K562 (cell line): ENCODE data around the gene COLEC12. TPM values are rescaled to one million over a fixed set of nuclear protein-coding genes. Genes with fewer than 3 reads are reported as not detected.

Experiments used
- ATAC-seq: fragments of 200-7000 bp; cut with Tn5 transposase; 3 replicates; pipeline ENCODE4 v1.9.1; 2020; ENCODE audit warnings: moderate library complexity
- BruUV-seq: library from RNA; stranded (reverse); fragments of 400-500 nt; replicated peaks from 2 replicates; lab custom pipeline; 2021; lab: Mats Ljungman, UMichigan
- CTCF ChIA-PET: fragments of 300-600 bp; formaldehyde crosslinking; extraction: SDS; loops from one replicate; lab custom pipeline; 2021; ENCODE audit warnings: low intra/inter-chr PET ratio; lab: Yijun Ruan, JAX
- POLR2A ChIA-PET: fragments of 300-600, 350-650 bp; sonication (Branson Sonifier 250); formaldehyde crosslinking; extraction: SDS; loops from one replicate; lab custom pipeline; 2021; ENCODE audit warnings: antibody characterized with exemption, inconsistent platforms; lab: Yijun Ruan, JAX
- DNase-seq, 4 experiments: peaks; one replicate each; pipeline versions ENCODE4 v3.0.0 to v3.0.0-alpha.2; 2011 to 2018; ENCODE audit warnings: low spot score in 3 of 4, mixed read lengths in 3 of 4; ENCODE audit errors: extremely low read depth in 1 of 4
- FAIRE-seq: peaks from 2 replicates; lab custom pipeline; 2011; peaks lifted over from hg19 to GRCh38; lab: Jason Lieb, UNC
- H2AFZ ChIP-seq: 2 replicates; pipeline ENCODE4 v1.6.0; 2011; ENCODE audit warnings: low read depth, low read length, control low read depth, inconsistent platforms
- H3K27ac ChIP-seq: fragments of 200-600 bp; 3 replicates; pipeline ENCODE4 v1.8.0; 2011; ENCODE audit warnings: low read depth, mild to moderate bottlenecking, control low read depth, inconsistent platforms, low read length, moderate library complexity, mixed read lengths; ENCODE audit errors: extremely low read depth
- H3K27me3 ChIP-seq, 2 experiments: fragments of 300-600 bp in 1 of 2; 2 replicates in 1 of 2; 3 replicates in 1 of 2; pipeline versions ENCODE4 v1.6.0 to v1.8.0; 2011; ENCODE audit warnings: inconsistent platforms in 2 of 2, low read length in 2 of 2, mild to moderate bottlenecking in 1 of 2, mixed read lengths in 1 of 2, moderate library complexity in 1 of 2; ENCODE audit not compliant: control insufficient read depth in 2 of 2, insufficient read depth in 2 of 2
- H3K36me3 ChIP-seq: fragments of 300-600 bp; 3 replicates; pipeline ENCODE4 v1.8.0; 2011; ENCODE audit warnings: mild to moderate bottlenecking, low read length, inconsistent platforms; ENCODE audit not compliant: control insufficient read depth, insufficient read depth
- H3K4me1 ChIP-seq, 2 experiments: fragments of 200-600 bp in 1 of 2; replicated peaks in 1 of 2; 2 replicates in 1 of 2; 3 replicates in 1 of 2; pipeline versions ENCODE4 v1.5.1 to v1.8.0; 2011; ENCODE audit warnings: inconsistent platforms in 2 of 2, low read length in 2 of 2, mild to moderate bottlenecking in 1 of 2, mixed read lengths in 1 of 2, moderate library complexity in 1 of 2; ENCODE audit not compliant: control insufficient read depth in 2 of 2, insufficient read depth in 2 of 2
- H3K4me2 ChIP-seq: 2 replicates; pipeline ENCODE4 v1.6.1; 2011; ENCODE audit warnings: low read length, control low read depth, inconsistent platforms, mixed read lengths; ENCODE audit not compliant: insufficient read depth
- H3K4me3 ChIP-seq: fragments of 200-600 bp; sonication (generic), shearing (Covaris generic); 2 replicates; pipeline ENCODE4 v1.5.1; 2016; ENCODE audit warnings: control low read depth, inconsistent platforms
- H3K79me2 ChIP-seq: fragments of 200-600 bp; 3 replicates; pipeline ENCODE4 v1.8.0; 2011; ENCODE audit warnings: low read length, inconsistent platforms; ENCODE audit not compliant: control insufficient read depth, insufficient read depth
- H3K9ac ChIP-seq, 2 experiments: 2 replicates each; pipeline versions ENCODE4 v1.6.0 to v1.6.1; 2011; ENCODE audit warnings: low read depth in 2 of 2, low read length in 2 of 2, control low read depth in 1 of 2, inconsistent platforms in 1 of 2, mild to moderate bottlenecking in 1 of 2, mixed read lengths in 1 of 2; ENCODE audit not compliant: insufficient read depth in 1 of 2
- H3K9me1 ChIP-seq: one replicate; pipeline ENCODE4 v1.6.0; 2011; ENCODE audit warnings: inconsistent platforms, mild to moderate bottlenecking, low read length, moderate library complexity; ENCODE audit not compliant: control insufficient read depth, insufficient read depth
- H3K9me3 ChIP-seq: replicated peaks from 2 replicates; pipeline ENCODE4 v1.5.1; 2011; ENCODE audit warnings: low read depth, low read length, inconsistent platforms; ENCODE audit not compliant: control insufficient read depth, insufficient read depth
- H4K20me1 ChIP-seq: replicated peaks from 2 replicates; pipeline ENCODE4 v1.6.1; 2011; ENCODE audit warnings: low read length, inconsistent platforms, mixed read lengths; ENCODE audit not compliant: control insufficient read depth, insufficient read depth
- ELK1 ChIP-seq: sonication (generic); formaldehyde crosslinking; IDR thresholded peaks from 2 replicates; pipeline ENCODE4 v1.8.1; 2022; ENCODE audit warnings: missing genetic modification reagents
- HMG20A ChIP-seq: fragments of 450-650 bp; formaldehyde crosslinking; conservative IDR thresholded peaks from 2 replicates; pipeline ENCODE4 v1.4.0; 2020; ENCODE audit warnings: mild to moderate bottlenecking, mixed read lengths
- NFATC3 ChIP-seq: fragments of 450-650 bp; IDR thresholded peaks from 2 replicates; pipeline ENCODE4 v1.6.1; 2017; ENCODE audit warnings: mild to moderate bottlenecking
- NR0B1 ChIP-seq: fragments of 450-650 bp; IDR thresholded peaks from one replicate; pipeline ENCODE4 v1.6.1; 2018; ENCODE audit warnings: mild to moderate bottlenecking, moderate library complexity; ENCODE audit not compliant: partially characterized antibody
- SLC30A9 ChIP-seq: fragments of 250-450 bp; sonication (Bioruptor Pico); IDR thresholded peaks from 2 replicates; pipeline ENCODE4 v1.8.0; 2022; ENCODE audit warnings: mild to moderate bottlenecking, moderate library complexity
- U2AF2 ChIP-seq: fragments of 200-400 bp; formaldehyde crosslinking; optimal IDR thresholded peaks from 2 replicates; pipeline ENCODE3; 2017; ENCODE audit warnings: low read depth, mild to moderate bottlenecking, low read length
- ZNF134 ChIP-seq: fragments of 250-450 bp; sonication (Bioruptor Pico); conservative IDR thresholded peaks from 2 replicates; pipeline ENCODE4 v1.4.0; 2020
- WGBS: fragments of 100-300 bp; shearing (Covaris generic); methylation state at CpG from one replicate; pipeline ENCODE4 v1.1.6; 2016; ENCODE audit warnings: low coverage, mixed read lengths; ENCODE audit not compliant: insufficient coverage; ENCODE audit errors: missing lambda C conversion rate; 5-methylcytosine and 5-hydroxymethylcytosine counted together
- in situ Hi-C: fragments of 300-500 bp; cut with MboI; formaldehyde crosslinking; loops from 4 replicates; pipeline ENCODE4 v1.15.0; 2018; ENCODE audit warnings: inconsistent platforms, mixed read lengths
- intact Hi-C: fragments of 100-400 bp; cut with micrococcal nuclease; formaldehyde crosslinking; loops from 2 replicates; pipeline ENCODE4 v1.14.2; 2022
- polyA plus RNA-seq, 8 experiments: library from polyadenylated mRNA; depleted of rRNA in 4 of 8; stranded (reverse) in 5 of 8; unstranded in 3 of 8; fragments of >200 nt; fragmentation: Nextera tagmentation in 2 of 8; fragmentation: Illumina TruSeq in 1 of 8; extraction: Ambion mirVana in 2 of 8; extraction: Trizol in 1 of 8; gene quantifications; 2 replicates each; pipeline versions ENCODE4 v1.2.1 to v1.2.3, GENCODE V29; 2011 to 2014; ENCODE audit warnings: inconsistent platforms in 1 of 8, missing spikeins in 1 of 8
- total RNA-seq, 7 experiments: library from RNA; depleted of rRNA in 6 of 7; stranded (reverse); fragments of >200 nt in 6 of 7; fragmentation: Illumina TruSeq in 2 of 7; extraction: Trizol in 2 of 7; gene quantifications; 2 replicates each; pipeline versions ENCODE4 v1.2.1 to v1.2.3, GENCODE V29; 2011 to 2021; ENCODE audit warnings: low replicate concordance in 1 of 7
- TF ChIP-seq, protein P1 (sequence below): fragments of 250-450 bp; sonication (Bioruptor Pico); IDR thresholded peaks from 2 replicates; pipeline ENCODE4 v1.5.0; 2021; ENCODE audit warnings: mild to moderate bottlenecking, moderate library complexity

Gene COLEC12
- total and polyA plus RNA-seq, 9 of the 15 experiments (the other 6 are each of a cell fraction or from before 2014, with no cell fraction given), result 0.04 TPM; not detected in 8

DNA sequence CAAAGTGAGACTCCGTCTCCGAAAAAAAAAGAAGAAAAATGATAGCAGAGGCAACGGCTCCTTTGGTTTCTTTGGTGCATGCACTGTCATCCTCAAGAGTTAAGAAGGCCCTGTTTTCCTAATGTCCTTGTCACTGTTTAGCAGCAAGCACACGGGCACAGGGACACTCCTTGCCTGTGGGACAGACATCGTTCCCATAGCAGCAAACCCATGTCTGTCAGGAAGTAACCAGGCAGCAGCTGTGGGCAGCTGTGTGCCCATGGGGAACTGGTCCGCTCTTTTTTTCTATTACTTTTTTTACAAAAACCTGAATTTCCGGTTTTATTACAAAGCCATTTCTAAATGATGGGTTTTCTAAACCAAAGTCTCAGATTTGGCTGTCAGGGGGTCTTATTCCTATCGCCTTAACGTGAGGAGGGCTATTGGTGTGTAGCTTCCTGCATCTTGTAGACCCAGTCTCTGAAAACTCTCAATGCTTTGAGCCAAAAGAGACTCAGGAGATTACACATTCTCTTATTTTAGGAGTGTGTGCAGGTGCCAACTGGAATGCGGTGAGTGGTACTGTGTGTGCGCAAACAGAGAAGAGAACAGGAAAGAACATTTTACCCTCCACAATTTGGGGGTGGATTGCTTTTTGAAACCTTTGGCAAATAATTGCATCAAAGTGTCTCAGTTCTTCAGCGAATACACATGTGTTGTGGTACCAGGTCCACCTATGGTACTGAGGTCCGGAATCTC lies 109.6 kb downstream of the COLEC12 start:
- no peak for TF ChIP-seq NFATC3
- no peak for TF ChIP-seq ZNF134 (CRISPR knock-in tag)
- TF ChIP-seq SLC30A9 (CRISPR knock-in tag), result no peak
- no peak for TF ChIP-seq NR0B1
- TF ChIP-seq U2AF2, result no peak
- no peak for TF ChIP-seq ELK1 (CRISPR knock-in tag)
- TF ChIP-seq HMG20A (CRISPR knock-in tag), result no peak
- TF ChIP-seq, protein P1, sequence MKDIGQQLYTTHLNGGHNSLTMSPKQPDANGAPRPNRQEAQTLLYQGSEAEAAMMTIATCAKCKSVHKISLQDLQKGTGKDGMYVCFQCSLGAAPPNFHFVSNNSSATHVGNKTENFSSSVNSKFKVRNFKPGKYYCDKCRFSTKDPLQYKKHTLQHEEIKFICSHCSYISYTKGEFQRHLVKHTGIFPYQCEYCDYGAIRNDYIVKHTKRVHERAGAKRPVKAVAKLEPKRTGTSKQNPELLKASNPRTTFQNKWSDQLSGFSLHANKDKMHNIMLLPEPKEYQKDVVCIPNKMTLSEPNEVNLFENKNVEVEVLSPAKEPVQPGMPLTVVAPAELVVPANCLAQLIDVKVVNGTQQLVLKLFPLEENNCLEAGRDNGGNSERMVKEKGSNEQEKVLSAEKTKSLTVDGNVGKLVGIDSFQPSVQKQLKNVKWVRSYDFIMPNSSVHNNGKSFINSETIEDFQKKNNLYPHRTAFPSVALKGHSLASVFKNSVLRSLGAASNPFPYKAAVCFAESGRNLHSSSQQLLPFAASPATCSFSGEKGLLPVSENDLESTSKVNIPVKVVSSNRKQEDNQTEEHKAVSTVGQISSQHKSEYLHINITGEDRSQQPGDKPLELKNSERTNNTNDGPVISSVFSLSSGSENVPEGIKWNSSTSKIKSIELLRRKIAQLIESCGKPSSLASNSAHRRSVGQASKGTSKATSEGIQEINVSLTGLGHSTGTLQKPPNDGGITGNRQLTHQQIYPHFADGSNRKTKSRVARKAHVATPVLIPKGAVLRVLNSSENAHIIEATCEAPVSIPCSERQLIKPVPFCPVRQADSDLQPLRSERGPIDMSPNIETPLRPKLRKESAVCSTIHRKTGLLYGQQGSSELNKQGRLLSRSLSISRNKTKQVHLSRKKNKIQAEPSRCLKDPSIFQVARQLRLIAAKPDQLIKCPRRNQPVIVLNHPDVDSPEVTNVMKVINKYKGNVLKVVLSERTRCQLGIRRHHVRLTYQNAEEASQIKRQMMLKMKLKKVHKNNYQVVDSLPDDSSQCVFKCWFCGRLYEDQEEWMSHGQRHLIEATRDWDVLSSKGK (CRISPR knock-in tag), result no peak
- ChIA-PET POLR2A (no interaction called here), CTCF (no interaction called here)
- BruUV-seq, result no TSS peak
- Histone ChIP-seq H3K4me3 (no peak overlapping the region), H2AFZ (no peak overlapping the region), H3K9me1 (no peaks in the 10 kb centered on the region), H3K27ac (no peak overlapping the region), H3K9me3 (no peaks in the 10 kb centered on the region), H3K27me3 (peaks cover 41 to 48% of the 10 kb centered on the region in 2 experiments), H3K79me2 (no peaks in the 10 kb centered on the region), H3K9ac (no peak overlapping the region), H3K36me3 (no peaks in the 10 kb centered on the region), H3K4me2 (no peak overlapping the region), H3K4me1 (no peaks in the 10 kb centered on the region), H4K20me1 (no peaks in the 10 kb centered on the region)
- ATAC-seq (no peak), FAIRE-seq (no peak), DNase-seq (no peak)
- intact Hi-C loops (no loop called here), in situ Hi-C loops (no loop called here)
- WGBS, result 5% methylated on average over 13 of the region's 13 CpGs
